GM12891 (cell line): ENCODE data around the gene P3H3.

ENCODE experiments used
- POLR2A ChIP-seq: IDR thresholded peaks from 2 replicates; pipeline ENCODE4 v1.6.1; 2011; ENCODE audit warnings: low read depth, low read length, control low read depth
- POLR2AphosphoS5 ChIP-seq: IDR thresholded peaks from 2 replicates; pipeline ENCODE4 v1.6.1; 2011; ENCODE audit warnings: low read depth, low read length, control low read depth
- SPI1 ChIP-seq: IDR thresholded peaks from 2 replicates; pipeline ENCODE4 v1.6.1; 2011; ENCODE audit warnings: low read depth, low read length, control low read depth
- TAF1 ChIP-seq: IDR thresholded peaks from 2 replicates; pipeline ENCODE4 v1.6.1; 2011; ENCODE audit warnings: low read depth, low read length, control low read depth

- no peak for TF ChIP-seq POLR2A
- no peak for TF ChIP-seq SPI1
- TF ChIP-seq POLR2AphosphoS5: no peak
- no peak for TF ChIP-seq TAF1
Measured at GRCh38 chr12:6826125-6826733, 2.0 kb upstream of the P3H3 start.
